ENCODE measurements around the gene POLR3G.

Gene POLR3G

DNA sequence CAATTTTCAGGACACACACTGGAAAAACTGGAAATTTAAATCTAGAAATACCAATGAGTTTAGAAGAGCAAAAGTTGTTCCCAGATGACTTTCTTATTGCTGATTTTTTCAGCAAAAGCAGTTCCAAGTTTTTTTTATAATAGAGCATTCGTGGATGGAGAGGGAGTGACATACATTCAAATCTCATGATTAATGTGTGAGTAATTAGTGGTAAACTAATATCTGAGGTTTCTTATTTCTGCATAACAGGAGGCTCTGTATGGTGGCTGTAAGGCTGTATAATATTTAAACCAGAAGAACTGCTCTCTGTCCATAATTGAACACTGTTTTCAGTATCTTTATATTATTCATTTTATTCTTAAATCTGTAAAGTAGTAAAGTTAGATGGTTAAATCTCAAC is 28.9 kb downstream of the POLR3G start:
- no peak for DNase-seq (ENCODE audit: low read depth in 2 of 2)

DNA sequence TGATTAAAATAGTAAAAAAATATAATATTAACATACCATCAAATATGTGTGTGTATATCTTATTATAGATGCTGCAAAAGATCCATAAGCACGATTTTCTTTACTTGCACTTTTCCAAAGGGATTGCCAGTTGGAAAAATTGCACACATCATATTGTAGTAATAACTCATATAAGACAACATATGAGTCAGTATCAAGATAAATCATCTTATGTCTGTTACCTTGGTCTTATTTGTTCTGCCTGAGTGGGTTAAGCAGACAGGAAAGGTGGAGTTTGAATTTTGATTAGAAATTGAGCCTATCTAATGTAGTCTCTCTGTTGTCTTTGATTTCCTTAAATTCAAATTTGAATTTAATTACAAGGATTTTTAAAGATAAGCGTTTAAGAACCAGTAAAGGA is 30.1 kb downstream of the POLR3G start:
- no peak for DNase-seq (ENCODE audit: low read depth in 2 of 2)

DNA sequence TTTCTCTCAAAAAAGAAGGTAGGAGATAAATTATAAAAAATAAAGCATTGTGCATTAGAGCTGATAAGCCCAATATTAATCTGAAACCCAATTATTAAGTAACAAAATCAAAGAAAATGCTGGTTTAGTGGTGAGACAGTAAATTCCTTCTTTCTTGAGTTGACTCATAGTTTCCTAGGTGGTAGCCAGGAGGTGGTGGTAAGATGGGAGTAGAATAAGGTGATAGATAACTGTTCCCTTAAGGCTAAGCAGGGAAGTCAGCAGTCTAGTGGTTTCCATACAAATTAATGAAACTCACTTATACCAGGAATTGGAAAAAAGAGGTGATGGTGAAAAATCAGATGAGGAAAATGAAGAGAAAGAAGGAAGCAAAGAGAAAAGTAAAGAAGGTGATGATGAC is 31.6 kb downstream of the POLR3G start:
- DNase-seq (ENCODE audit: low read depth in 2 of 2) = no peak

DNA sequence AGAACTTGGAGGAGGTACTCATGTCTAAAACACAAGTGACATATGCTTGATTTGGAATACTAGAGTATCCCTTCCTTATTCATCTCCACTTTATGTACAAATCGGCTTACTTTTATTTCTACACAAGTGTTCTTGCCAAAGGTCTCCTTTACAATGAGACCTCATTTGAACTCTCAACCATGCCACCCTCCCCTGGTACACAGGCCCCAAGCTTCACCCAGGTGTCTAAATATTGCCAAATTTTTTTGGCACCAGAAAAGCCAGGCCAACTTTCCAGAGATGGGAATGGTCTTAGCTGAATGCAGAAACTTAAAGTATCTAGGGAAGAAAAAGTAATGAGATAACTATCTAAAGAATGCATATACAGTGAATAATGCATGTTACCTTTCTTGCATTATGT is 35.8 kb downstream of the POLR3G start:
- no peak for DNase-seq (ENCODE audit: low read depth in 2 of 2)

DNA sequence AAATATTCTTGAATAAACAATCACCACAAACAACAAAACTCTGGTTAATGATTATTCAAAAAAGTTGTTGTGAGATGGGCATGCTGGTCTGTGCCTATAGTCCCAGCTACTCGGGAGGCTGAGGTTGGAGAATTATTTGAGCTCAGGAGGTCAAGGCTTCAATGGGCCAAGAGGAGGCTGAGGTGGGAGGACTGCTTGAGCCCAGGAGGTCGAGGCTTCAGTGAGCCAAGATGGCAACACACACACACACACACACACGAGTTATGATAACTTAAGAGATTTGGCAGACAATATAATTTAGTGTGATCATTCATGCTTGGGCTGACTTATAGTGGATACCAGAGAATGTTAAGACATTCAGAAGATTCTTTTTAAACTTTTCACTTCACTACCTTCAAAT is 39.9 kb downstream of the POLR3G start:
- DNase-seq (ENCODE audit: low read depth in 2 of 2) = no peak

DNA sequence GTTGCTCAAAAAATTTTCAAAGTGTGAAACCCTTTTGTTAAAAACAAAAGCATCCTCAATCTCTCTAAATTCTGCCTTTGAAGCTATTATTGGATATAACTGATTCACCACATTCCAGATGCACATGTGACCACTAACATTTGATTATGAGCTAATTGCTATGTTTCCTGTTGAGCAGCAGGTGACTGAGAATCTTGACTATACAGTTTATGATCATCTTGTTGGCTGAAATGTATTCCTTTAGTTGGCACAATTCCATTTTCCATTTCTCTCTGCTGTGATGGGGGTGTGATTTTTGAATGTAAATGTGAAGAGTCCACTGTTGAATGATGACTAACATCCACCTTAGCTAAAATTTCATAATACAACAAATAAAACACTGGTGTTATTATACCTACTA is 44.0 kb downstream of the POLR3G start:
- DNase-seq (ENCODE audit: low read depth in 2 of 2) = no peak

DNA sequence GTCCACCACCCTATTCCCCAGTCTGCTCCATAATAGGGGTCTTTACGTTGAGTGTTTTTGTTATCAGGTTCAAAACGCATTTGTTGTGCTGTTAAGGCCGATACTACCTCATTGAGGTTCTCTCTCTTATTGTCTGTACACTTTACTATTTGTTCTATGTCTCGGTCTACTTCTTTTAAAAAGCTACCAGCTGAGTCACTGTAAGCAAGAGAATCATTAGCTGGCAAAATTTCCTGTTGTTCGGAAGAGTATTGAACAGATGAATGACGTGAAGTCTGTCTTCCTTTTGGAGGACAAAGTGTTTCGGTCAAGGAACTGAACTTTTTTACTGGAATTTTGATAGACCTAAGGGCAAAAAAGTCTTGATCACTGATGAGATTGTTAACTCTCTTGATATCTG is 44.4 kb downstream of the POLR3G start:
- no peak for DNase-seq (ENCODE audit: low read depth in 2 of 2)

DNA sequence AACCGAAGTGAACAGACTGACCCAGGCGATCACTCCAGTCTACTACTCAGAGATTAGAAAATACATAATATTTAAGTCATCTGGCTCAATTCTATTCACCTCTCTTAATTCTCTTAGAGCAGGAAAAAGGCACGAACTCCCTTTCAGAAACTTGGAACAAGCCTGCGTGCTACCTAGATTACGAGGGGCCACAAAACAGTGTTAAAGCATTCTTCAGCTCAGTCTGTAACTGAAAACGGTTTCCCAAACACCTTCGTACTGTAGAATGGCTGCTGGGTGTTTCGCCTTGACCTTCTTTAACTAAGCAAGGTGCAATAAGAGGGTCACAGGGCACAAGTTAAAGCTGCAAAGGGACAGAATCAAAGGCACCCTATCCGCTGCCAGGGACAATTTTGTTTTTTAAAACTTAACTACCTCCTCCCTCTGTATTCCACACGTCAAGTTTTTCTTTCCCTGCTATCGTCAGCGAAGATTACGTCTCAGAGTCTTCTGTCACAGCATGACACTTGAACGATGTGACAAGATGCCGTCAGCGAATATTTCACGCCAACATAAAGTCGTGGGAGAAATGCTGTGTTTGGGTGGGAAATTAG is 54.0 kb downstream of the POLR3G start:
- no peak for DNase-seq (ENCODE audit: low read depth in 2 of 2)

DNA sequence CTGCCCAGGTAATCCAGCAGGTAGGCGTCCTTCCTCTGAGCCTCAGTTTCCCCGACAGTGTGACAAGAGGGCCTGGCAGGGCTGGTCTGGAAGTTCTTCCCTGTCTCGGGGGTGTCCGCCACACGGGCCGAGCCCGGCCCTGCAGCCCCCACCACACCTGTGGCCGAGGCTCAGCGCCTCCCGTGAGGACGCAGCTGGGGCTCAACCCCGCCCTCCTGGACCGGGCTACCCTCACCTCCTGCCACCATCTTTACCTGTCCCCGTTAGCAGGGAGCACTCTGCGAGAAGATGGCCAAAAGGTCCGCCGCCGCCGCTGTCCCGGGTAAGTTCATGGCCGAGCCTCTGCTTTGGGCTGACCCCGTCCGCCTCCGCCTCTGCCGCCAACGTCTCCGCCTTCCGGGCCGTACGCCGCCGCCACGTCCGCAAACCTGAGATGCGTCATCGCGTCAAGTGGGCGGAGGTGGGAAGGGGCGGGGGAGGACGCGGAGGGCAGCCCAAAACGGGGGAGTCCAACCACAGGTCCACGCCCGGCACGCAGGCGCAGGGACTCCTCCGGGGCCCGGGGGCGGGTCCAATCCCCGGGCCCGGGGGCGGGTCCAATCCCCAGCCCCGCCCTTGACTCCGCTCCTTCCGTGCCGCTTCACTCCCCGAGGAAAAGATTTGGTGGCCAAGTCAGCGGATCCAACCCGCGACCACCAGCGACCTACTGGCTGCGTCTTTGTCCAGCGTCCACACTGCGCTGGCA is 54.7 kb downstream of the POLR3G start, which contains the start of gene LYSMD3:
TSS of gene LYSMD3 (minus strand) at position 391 of the 745 bp plus-strand sequence. CDS start 4,295 bp downstream, outside the sequence.
- peak; percentile 94 to 95 for DNase-seq (ENCODE audit: low read depth in 2 of 2)

DNA sequence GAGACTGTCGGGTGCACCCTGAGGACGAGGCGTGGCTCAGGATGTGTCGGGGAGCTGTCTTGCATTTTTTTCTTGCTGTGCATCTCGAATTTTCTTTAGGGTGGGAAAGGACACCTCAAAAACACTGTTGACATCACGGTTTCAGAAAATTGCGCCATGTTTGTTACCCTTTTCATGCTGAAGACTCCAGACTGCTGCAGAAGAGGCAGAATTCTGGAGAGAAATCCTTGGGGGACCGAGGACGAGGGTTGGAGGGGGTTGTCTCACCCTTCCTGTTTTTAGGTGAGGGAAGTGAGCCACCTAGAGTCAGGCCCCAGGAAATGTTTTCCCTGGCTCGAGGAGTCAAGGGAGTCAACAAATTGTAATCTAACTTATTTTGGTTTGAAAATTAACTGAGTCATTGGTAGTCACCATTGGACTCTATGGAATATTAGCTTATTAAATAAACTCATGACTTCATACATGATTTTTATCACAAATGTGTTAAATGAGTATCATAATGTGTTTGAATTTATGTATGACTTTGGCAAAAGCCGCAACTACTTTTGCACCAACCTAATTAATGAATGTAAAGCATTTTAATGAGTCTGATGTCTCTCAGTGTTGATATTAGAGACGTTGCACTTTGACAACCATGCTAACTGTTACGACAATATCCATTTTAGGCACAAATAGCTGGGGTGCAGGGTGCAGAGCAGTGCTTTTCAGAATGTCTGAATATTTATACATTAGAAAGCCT is 55.4 kb downstream of the POLR3G start:
- peak; percentile 59 to 61 for DNase-seq (ENCODE audit: low read depth in 2 of 2)

DNA sequence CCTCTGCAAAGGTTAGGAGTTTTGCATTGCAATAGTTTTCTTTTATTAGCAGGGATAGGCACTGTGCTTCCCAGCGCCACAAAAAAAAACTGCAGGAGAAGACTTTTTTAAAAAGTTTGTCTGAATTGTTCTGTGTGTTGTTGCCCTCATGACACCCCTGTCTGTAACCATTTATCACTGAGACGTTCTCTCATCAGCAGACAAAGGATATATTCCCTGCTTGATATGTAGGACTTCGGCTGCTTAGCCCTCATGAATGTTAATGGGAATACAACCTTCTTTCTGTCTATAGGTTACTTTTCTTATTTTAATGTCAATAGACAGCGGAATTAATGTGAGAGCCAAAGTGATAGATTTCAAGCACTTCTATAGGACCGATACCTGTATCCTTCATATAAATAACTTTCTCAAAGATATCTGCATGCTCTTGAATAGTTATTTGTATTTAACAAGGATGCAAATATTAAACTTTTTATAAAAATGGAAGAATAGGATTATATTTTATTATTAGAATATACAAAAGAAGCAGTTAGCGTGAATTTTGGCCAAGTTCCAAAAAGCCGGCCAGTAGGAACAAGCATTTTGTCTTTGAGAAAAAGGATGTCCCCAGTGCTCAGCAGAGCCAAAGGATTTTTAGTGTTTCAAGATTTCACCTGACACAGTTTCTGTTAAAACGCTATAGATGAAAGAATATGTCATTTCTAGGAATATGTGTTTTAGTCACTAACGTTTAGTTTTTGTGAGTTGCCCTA is 56.2 kb downstream of the POLR3G start:
- no peak for DNase-seq (ENCODE audit: low read depth in 2 of 2)

DNA sequence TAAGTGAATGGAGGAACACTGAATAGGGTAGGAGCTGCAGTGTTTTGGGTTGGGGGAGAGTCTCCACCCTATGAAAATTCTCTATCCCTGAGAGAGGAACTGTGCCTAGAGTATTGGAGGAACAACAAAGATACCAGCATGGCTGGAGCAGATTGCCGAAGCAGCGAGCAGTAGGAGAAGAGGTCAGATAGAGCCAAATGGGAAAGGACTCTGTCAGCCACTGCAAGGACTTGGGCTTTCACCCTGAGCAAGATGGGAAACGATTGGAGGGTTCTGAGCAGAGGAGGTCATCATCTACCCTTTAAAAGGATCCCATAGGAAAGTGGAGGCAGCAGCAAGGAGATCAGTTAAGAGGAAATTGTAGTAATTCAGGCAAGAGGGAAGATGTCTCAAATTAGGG is 59.1 kb downstream of the POLR3G start:
- DNase-seq (ENCODE audit: low read depth in 2 of 2) = no peak

DNA sequence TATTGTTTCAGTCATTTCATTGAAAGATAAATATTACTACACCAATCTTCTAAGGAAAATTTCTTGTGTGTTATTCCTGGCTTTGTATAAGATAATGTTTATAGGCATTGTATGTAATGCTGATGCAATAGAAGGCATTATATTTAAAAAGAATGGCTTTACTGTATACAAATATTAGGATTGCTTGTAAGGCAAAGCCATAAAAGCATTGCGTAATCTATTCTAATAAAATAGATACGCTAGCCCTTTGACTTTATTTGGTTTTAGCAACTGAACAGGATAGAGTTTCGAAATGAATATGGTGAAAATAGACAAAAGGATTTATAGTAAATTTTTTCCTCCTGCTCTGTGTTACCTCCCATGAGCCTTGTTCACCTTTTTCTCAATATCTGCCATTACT is 60.3 kb downstream of the POLR3G start:
- DNase-seq (ENCODE audit: low read depth in 2 of 2) = no peak

DNA sequence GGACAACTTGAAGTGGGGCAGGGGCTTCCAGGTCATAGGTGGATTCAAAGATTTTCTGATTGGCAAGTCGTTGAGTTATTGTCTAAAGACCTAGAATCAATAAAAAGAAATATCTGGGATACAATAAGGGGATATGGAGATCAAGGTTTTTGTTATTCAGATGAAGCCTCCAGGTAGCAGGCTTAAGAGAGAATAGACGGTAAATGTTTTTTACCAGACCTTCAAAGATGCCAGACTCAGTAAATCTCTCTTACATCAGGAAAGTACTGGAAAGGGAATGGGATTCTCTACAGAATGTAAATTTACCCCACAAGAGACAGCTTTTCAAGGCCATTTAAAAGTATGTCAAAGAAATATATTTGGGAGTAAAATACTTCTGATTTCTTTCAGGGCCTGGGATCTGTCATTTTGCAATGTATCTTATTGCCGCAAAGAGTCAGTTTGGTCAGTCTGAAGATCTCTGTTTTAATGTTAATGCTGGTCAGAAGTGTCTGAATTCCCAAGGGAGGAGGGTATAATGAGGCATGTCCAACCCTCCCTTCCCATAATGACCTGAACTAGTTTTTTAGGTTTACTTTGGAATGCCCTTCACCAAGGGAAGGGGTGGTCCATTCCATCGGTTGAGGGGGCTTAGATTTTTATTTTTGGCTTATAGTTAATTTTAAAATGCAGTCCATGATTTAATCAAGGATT is 68.3 kb downstream of the POLR3G start:
- DNase-seq (ENCODE audit: low read depth in 2 of 2) = no peak

DNA sequence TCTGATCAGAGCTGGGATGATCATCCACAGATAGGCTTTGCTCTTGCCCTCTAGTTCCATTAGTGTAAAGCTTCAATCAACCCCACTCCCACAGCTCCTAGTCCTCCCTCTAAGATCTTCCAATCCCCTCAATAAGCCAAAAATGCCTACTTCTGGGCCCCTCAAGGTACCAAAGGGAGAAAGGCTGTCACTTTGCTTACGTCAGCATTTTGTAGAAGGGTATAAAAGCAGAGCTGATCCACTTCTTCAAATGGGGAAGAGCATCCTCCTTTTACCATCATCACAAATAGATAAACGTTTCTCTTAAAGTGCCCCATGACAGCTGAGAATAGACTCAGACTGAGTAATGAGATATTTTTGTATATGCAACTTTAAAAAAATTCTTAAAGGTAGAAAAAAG is 70.8 kb downstream of the POLR3G start:
- DNase-seq (ENCODE audit: low read depth in 2 of 2) = no peak

DNA sequence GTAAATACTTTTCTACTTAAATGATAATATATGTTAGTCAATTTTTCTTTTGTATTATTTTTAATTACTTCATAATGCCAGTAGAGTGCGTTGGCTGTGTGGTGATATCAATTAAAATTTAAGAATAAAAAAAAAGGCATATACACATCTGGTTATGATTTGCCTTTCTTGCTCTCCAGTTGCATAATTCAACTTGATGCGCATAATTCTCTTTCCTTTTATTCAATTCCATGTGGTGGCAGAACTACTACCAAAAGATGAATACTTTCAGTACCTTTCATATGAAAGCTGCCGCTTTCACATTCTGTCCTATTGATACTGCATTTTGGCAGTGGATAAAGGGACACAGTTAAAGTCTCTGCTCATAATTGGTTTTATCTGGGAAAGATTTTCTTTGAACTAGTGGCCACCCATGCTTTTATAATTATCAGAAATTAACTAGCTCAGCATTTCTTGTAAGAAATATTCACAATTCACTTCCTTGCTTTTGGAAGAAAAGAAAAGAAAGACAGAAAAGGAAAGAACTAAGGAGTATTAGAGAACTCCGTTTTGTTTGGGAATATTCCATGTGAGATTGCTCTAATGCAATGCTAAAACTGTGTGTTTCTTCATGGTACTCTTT is 71.7 kb downstream of the POLR3G start:
- DNase-seq (ENCODE audit: low read depth in 2 of 2) = peak in 1 of 2 experiments; percentile 18

DNA sequence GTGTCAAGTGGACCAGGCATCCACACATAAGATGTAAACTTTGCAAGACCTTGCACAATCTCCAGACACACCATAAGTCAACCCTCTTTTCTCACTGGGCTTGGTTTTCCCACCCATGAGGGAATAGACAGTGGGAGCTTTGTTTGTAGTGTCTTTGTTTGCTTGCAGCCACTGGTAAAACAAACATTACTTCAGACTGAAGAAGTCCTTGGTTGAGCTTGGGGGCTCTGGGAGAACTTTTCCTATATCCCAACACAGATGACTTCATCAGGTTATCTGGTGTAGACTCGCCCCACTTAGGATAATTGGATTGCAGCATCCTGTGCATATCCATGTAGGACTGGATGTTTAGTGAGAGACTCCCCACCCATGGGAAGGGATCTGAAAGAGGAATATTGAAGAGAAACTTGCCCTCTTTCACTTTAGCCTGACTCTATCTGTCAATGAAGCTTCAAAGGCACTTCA is 72.4 kb downstream of the POLR3G start:
- DNase-seq (ENCODE audit: low read depth in 2 of 2) = no peak

DNA sequence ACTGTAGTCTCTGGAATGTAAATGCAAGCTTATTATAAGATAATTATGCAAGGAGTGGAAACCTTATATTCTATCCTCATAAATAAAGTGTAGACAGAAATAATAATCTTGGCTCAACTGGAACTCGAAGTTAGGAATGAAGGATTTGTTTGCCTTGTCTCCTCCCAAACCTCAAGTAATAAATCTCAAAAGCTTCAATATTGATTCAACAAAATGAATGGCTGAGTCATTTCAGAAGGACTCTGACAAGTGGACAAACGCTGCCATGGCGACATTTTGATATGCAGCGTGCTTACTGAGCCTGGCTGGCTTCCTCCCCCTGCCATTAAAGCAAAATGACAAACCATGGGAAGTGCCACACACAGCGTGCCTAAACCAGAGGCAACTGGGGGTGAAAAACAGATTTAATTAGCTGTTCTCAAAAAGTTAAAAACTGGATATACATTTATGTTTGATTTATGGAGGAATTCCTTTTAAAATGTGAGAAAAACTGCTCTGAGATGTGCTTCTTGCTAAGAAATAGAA is 73.5 kb downstream of the POLR3G start:
- DNase-seq (ENCODE audit: low read depth in 2 of 2) = peak; percentile 65 to 67

DNA sequence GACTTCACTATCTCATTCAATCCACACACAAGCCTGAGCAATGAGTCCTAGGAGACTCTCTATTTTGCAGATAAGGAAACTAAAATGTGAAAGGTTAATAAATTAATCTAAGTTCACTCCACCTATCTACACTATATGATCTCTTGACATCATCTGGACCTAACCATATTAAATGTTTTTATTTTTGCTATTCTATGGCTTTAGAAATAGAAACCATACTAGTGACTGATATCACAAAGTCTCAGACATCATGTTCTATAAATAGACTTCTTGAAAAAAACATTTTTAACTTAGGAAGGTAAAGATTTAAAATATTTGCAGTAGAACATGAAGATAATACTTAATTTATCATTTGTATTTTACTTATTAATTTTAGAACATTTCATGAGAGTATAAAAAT is 74.6 kb downstream of the POLR3G start:
- no peak for DNase-seq (ENCODE audit: low read depth in 2 of 2)

DNA sequence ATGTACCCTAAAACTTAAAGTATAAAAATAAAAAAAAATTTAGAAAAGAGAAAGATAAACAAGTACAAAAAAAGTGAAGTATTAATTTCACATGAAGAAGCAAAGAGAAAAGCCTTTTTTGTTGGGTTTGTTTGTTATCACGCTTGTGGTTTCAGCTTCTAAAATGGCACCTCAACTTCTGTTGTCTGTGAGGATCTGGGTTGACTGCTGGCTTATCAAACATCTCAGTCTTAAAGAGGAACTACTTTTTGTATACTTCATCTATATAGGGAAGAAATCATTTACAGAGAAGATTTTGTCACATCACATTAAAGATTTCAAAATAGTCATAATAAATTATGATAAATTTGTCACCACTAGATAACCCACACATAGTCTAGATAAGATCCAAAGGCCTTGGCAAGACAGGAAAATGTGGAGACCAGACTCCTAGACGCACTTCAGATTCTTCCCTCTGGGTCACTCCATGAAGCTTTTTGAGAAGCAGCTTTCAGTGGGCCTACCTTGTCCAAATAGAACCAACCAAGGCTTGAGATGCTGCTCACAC is 75.1 kb downstream of the POLR3G start:
- no peak for DNase-seq (ENCODE audit: low read depth in 2 of 2)

Data from fibroblast of skin of left quadriceps (primary cell).